VCaP (cell line): ENCODE data around the gene HOXA2.

ENCODE experiments used
- H3K27ac ChIP-seq: fragments of 450-650 bp; 2 replicates; pipeline ENCODE4 v1.5.1; 2017
- TF ChIP-seq, protein P1 (sequence below): fragments of 450-650 bp; conservative IDR thresholded peaks from 2 replicates; pipeline ENCODE4 v1.5.1; 2017; ENCODE audit warnings: mild to moderate bottlenecking, moderate library complexity

Gene HOXA2

DNA sequence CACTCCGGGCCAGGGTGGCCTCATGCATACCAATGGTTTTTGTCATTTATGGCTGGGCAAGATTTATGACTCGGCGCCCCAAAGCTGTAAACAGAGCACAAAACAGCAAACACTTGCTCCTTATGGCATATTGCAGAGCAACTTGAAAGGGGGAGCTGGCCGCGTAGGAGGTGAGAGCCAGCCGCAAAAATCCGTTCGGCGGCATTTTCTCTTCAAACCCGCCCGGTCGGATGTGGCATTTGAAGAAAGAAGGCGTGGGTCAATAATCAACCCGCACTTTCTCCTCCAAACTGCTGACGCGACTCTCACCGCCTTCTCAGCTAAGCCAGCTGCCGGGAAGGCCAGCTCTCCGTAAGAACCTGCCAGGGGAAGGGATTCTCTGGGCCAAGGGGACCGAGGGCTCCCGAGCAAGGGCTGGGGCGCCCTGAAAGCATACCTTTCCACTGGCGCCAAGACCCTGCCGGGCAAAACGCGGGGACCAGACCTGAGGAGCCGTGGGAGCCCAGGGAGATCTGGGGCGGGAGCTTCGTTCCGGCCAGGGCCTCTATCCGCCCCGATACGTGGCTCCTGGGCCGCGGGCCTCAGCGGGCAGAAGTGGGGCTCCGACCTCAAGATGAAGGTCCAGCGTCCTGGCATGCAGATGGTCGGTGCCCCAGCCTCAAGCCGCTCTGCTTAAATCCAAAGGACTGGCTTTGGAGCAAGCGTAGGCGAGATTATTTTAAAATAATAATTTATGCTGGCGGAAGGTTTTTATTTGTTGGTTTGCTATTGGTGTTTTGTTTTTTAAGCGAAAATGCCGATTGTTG is 12.9 kb upstream of the HOXA2 start:
- H3K27ac ChIP-seq = no peak overlapping the region
- TF ChIP-seq, protein P1, sequence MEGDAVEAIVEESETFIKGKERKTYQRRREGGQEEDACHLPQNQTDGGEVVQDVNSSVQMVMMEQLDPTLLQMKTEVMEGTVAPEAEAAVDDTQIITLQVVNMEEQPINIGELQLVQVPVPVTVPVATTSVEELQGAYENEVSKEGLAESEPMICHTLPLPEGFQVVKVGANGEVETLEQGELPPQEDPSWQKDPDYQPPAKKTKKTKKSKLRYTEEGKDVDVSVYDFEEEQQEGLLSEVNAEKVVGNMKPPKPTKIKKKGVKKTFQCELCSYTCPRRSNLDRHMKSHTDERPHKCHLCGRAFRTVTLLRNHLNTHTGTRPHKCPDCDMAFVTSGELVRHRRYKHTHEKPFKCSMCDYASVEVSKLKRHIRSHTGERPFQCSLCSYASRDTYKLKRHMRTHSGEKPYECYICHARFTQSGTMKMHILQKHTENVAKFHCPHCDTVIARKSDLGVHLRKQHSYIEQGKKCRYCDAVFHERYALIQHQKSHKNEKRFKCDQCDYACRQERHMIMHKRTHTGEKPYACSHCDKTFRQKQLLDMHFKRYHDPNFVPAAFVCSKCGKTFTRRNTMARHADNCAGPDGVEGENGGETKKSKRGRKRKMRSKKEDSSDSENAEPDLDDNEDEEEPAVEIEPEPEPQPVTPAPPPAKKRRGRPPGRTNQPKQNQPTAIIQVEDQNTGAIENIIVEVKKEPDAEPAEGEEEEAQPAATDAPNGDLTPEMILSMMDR = no peak

DNA sequence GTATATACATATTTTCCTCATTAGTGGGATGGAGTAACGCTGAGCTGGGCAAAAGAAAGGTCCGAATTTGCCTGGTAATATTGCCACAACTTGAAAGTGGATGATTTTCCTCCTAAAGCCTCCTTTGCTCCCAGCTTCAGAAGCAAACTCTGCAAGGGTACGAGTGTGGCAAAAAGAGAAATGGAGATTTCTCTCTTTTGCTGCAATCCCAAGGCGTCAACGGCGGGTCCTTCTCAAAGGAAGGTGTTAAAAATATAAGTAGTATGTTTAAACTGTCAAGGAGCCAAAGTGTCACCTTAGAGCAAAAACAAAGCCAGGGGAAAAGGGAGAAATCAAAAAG is 12.4 kb upstream of the HOXA2 start:
- H3K27ac ChIP-seq = no peak overlapping the region
- TF ChIP-seq, protein P1 = no peak

DNA sequence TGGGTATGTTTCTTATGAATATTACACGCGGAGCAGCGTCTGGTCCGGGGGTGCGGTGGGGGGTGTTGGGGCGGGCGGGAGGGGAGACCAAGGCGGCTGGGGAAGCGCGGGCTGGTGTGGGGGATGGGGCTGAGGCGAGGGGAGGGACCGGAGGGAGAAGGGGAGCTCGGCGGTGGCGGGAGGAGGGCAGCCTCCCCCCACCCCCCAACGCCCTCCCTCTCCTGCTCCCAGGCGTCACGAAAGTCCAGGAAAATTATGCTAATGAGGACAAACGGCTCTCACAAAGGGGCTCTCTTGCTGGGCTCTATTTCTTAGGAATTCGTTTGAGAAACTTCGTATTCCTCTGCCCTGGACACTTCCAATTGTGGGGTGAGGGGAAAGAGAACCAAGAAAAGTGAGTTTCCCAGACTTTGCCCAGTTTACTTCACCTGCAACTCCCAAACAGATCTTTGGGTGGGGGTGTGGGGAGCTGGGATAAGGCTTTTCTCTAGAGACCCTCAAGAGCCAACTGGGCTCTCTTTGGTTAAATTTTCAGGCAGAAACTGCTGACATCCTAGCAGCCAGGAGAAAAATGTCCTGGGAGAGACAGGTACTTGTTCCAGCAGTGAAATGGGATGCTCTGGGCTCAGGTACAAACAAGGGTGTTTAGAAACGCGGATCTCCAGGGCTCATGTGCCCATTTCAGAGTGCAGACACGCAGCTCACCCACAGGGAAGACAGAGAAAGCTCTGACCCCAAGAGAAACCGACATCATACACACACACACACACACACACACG is 11.7 kb upstream of the HOXA2 start:
- TF ChIP-seq, protein P1 = no peak
- no peak overlapping the region for H3K27ac ChIP-seq

DNA sequence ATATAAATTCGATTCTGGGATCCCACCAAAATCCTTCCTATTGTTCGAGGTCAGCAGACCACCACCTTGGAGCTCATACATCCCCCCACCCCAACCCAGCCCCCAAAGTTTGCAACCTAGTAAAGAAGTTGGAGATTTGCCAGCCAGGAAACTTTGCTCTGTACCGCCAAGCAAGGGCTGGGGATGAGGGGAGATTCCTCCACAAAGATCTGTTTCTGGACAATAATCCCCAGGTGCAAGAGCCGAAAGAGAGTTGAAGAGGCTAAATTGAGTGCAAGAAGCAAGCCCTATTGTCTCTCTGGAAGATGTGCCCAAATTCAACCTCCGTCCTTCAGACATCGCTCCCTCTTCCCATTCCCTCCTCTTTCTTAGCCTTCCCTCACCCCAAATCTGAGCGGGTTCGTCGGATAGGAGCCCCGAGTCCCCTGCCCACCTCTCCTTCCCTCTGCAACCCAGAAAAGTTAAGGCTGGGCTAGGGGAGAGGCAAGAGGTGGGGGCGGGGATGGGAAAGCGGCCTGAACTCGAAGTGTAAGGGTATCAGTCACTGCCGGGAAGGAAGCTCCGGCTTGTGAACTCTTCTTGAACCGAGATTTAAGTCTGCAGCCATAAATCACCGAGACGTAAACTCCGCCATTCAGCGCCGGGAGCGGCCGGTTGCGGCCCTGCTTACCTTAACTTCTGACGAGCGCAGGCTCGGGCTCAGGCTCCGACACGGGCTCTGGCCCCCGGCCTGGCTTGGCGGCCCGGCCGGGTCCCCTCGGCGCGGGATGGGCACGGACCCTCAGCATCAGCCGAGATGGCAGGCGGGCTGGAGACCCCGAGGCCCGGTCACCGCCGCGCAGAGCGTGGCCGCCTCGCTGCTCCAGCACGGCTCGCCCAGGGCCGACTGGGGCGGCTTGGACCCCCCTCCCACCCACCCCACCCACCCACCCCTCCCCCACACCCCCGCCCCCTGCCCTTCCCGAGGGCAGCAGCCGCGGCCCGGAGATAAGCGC is 10.8 kb upstream of the HOXA2 start:
- TF ChIP-seq, protein P1 = no peak
- no peak overlapping the region for H3K27ac ChIP-seq

DNA sequence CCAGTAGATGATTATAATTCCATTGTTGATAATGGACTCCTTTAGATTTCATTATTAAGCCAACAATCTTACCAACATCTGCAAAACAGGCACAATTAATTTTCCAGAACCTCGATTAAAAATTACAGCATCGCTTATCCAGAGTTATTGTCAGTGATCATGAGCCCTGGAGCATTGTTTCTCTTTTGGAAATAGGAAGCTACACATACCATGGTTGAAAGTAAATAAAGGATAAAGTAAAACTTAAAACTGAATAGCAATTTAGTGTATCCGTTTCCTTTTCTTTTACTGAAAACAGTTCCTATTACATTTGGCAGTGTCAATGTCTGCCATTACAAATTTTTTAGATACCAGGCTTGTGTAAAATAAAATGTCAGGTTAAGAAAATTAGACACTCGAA is 9.9 kb upstream of the HOXA2 start:
- TF ChIP-seq, protein P1 = no peak
- H3K27ac ChIP-seq = no peak overlapping the region

DNA sequence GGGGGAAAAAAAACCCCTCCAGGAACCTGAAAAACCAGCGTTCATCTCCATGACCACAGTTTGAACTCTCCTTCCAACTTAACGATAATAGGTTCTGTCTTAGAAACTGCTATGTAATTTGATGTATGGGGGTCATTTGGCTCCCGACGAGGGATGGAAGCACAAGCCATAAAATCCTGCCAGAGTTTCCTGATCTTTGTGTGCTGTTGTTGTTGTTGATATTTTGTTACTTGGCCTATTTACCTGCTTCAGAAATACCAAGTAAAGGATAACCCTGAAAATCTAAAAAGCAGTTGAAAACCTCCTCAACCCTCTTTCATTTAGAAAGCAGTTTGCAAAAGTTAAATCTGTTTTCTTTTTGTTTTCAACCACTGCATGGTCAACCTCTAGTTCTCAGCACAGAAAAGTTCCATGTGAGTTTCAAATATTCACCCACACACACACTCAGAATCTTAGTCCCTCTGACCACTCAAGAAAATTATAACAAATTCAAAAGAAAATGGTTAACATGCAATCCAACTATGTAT is 9.3 kb upstream of the HOXA2 start:
- H3K27ac ChIP-seq = no peak overlapping the region
- TF ChIP-seq, protein P1 = no peak
